NCI-H128 (cell line): ENCODE measurements around the gene SNRNP35.
"Not testable (repeated sequence)": the region's sequence is repeated elsewhere in the genome, so short reads cannot be mapped to it uniquely, and the experiment has no call there.

Experiments
- DNase-seq: peaks from one replicate; lab custom pipeline; 2025; ENCODE audit not compliant: unreplicated experiment; lab: John Stamatoyannopoulos, UW

SNRNP35 gene

GRCh38 chr12:123457980-123458779 lies at the start of gene SNRNP35:
Gene SNRNP35, plus strand, starts transcription at chr12:123458139. Its CDS starts 7,402 bp downstream, at chr12:123465541.
- peak; percentile 73 for DNase-seq

GRCh38 chr12:123408619-123409018 lies 49.3 kb upstream of the SNRNP35 start:
- not testable (repeated sequence) for DNase-seq

GRCh38 chr12:123409284-123410040 lies 48.5 kb upstream of the SNRNP35 start:
- not testable (repeated sequence) for DNase-seq

GRCh38 chr12:123410041-123410412 lies 47.9 kb upstream of the SNRNP35 start:
- DNase-seq: no peak

GRCh38 chr12:123421314-123421713 lies 36.6 kb upstream of the SNRNP35 start:
- DNase-seq: no peak

- DNase-seq: no peak
Observed at GRCh38 chr12:123427036-123427769, 30.7 kb upstream of the SNRNP35 start.

- DNase-seq: no peak
Observed at GRCh38 chr12:123428591-123428990, 29.3 kb upstream of the SNRNP35 start.

- DNase-seq: not testable (repeated sequence)
Observed at GRCh38 chr12:123429101-123429500, 28.8 kb upstream of the SNRNP35 start.

GRCh38 chr12:123431951-123432817 lies 25.8 kb upstream of the SNRNP35 start:
- not testable (repeated sequence) for DNase-seq

- no peak for DNase-seq
Observed at GRCh38 chr12:123433615-123434014, 24.3 kb upstream of the SNRNP35 start.

- no peak for DNase-seq
Observed at GRCh38 chr12:123435636-123436016, 22.3 kb upstream of the SNRNP35 start.

GRCh38 chr12:123436017-123436964 lies 21.6 kb upstream of the SNRNP35 start, which contains the start of gene RILPL2:
Gene RILPL2, minus strand, starts transcription at chr12:123436684. Its CDS starts 264 bp downstream, at chr12:123436420.
- peak; percentile 12 for DNase-seq

- no peak for DNase-seq
Observed at GRCh38 chr12:123441523-123442164, 16.3 kb upstream of the SNRNP35 start.

GRCh38 chr12:123442774-123443173 lies 15.2 kb upstream of the SNRNP35 start:
- DNase-seq: no peak

GRCh38 chr12:123444092-123445026 lies 13.6 kb upstream of the SNRNP35 start:
- DNase-seq: no peak

GRCh38 chr12:123445388-123446332 lies 12.3 kb upstream of the SNRNP35 start:
- no peak for DNase-seq

- no peak for DNase-seq
Observed at GRCh38 chr12:123446333-123446713, 11.6 kb upstream of the SNRNP35 start.
